Left colon (tissue), 2 donors: Measurements from ENCODE around the gene TGFBR3L. TPM values are rescaled to one million over a fixed set of nuclear protein-coding genes. Genes with fewer than 3 reads are reported as not detected.

ENCODE experiments used
- ATAC-seq: fragments of 200-7000 bp; cut with Tn5 transposase; one replicate; pipeline ENCODE4 v1.9.1; 2020; ENCODE audit warnings: mild to moderate bottlenecking, moderate library complexity
- DNase-seq, 2 donors: peaks; one replicate each; pipeline ENCODE4 v3.0.0-alpha.2; 2020
- intact Hi-C, 2 donors: fragments of 100-400 bp; cut with DNase I in 1 of 2; cut with micrococcal nuclease in 1 of 2; formaldehyde crosslinking; loops; one replicate each; pipeline versions ENCODE4 v1.11.2 to v1.14.0; 2022; cut with DNase I, micrococcal nuclease
- total RNA-seq, 2 donors: library from RNA; stranded (reverse); fragmentation: NEBNext Ultra II Directional; extraction: Animal tissue kit (Norgen Biotek cat#: 25700); gene quantifications; one replicate each; pipeline ENCODE4 v1.2.1, GENCODE V29; 2021
- donor health status: DM: no; HTN: no; CAD: no.
- donor health status: DM: yes; HTN: yes; CAD: no.

The TGFBR3L gene
- total RNA-seq, 2 donors from 2014 or later: 0.53 TPM; not detected in 1

DNA sequence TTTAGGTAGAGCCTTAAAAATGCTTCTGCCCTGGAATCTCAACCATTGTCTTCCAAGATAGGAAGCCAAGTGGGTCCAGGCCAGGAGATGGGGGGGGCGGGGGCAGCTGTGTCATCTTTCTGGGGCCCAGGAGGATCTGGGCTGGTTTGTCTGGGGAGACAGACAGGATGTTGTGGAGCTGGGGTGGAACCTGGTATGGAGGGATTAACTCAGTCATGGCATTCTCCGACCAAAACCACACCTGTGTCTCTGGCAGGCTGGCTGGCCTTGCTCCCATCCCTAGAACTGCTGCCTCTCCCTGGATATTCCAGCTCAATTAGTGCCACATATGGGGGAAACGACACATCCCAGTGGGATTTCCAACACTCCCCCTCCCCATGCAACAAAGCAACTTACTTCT, 13.7 kb upstream of the TGFBR3L start:
- no peak for ATAC-seq
- DNase-seq: no peak
- intact Hi-C loops: no loop called here

- DNase-seq: no peak
- no peak for ATAC-seq
- intact Hi-C loops: no loop called here
Measured at GRCh38 chr19:7901337-7901736, 13.3 kb upstream of the TGFBR3L start.

- intact Hi-C loops: no loop called here
- peak; percentile 10 for ATAC-seq
Measured at GRCh38 chr19:7902796-7903243, 11.8 kb upstream of the TGFBR3L start.

DNA sequence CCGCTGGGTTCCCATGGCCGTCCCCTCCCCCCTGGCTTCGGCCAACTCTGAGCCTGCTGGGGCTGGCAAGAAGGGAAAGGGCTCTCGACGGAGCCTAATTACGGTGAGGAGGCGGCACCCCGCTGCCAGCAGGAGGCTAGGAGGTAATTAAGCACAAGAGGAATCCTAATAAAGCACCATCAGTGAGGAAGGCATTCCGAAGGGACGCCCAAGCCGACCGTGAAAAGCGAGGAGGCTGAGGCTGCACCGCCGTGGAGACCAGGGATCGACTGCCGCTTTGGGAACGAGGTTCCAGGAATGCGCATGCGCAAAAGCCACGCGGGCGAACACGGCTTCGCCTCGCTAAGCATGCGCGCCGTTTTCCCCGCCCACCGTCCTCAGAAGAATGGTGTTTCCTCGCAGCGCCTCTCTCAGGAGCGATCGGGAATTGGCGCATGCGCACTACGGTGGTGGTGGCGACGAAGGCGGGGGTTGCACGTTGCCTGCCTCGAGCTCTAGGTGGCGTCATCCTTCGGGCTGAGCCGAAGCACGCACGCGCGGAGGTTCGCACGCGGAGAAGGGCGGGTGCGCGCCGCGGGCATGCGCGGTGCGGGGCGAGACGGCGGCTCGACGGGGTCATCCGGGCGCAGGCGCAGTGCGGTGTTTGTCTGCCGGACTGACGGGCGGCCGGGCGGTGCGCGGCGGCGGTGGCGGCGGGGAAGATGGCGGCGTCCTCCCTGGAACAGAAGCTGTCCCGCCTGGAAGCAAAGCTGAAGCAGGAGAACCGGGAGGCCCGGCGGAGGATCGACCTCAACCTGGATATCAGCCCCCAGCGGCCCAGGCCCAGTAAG, 11.2 kb upstream of the TGFBR3L start, which contains the start of gene MAP2K7:
TSS of gene MAP2K7 (plus strand) at position 634 of the 830 bp plus-strand sequence. CDS start at position 702, 68 bp downstream.
- ATAC-seq: peak; percentile 81
- intact Hi-C loops: no loop called here

More at GRCh38 chr19:7902796-7903243, 11.8 kb upstream of the TGFBR3L start:
- DNase-seq: no peak

GRCh38 chr19:7904074-7905020, 10.3 kb upstream of the TGFBR3L start:
- intact Hi-C loops: no loop called here
- ATAC-seq (peak; percentile 56), DNase-seq (peak in 1 of 2 donors; percentile 74)

More for the DNA sequence above, 11.2 kb upstream of the TGFBR3L start, which contains the start of gene MAP2K7:
- DNase-seq: peak; percentile 99 to 100

GRCh38 chr19:7905268-7905667, 9.4 kb upstream of the TGFBR3L start:
- ATAC-seq (no peak), DNase-seq (no peak)
- intact Hi-C loops: no loop called here

- intact Hi-C loops: no loop called here
- ATAC-seq: no peak
- DNase-seq: no peak
Measured at GRCh38 chr19:7905859-7906258, 8.8 kb upstream of the TGFBR3L start.

DNA sequence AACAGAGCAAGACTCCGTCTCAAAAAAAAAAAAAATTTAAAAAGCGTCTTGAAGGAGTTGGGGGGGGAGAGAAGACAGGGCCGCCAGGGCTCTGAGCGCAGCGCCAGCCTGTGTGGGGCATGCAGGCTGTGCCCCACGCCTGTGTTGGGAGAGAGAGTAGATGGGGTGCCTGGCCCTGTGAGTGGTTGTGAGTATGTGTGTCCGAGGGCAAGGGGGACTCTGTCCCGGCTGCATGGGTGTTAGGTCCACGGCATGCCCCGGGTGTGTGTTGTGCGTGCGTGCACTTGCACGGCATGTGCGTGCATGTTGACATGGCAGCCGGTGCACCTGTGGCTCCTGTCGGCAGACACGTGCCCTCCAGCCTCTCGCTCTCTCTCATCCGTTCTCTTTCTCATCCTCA, 7.5 kb upstream of the TGFBR3L start:
- ATAC-seq: no peak
- intact Hi-C loops: no loop called here
- no peak for DNase-seq

DNA sequence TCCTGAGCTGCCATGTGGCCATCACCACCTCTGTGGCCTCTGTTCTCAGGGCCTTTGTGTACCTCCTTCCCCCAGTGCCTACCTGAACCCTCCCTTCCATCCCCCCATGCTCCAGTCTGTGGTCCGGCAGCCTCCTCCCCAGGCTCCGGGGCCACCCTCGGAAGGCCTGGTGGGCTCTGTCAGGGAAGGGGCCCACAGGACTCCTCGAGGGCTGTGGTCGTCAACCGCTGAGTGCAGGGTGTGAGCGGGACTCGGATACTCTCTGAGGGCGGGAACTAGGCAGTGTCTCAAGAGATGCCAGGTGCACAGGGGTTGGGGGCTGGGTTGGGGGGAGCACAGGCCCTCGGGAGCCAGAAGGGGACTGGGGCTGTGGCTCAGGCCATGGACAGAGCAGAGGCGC, 7.1 kb upstream of the TGFBR3L start:
- ATAC-seq (no peak), DNase-seq (no peak)
- intact Hi-C loops: no loop called here

DNA sequence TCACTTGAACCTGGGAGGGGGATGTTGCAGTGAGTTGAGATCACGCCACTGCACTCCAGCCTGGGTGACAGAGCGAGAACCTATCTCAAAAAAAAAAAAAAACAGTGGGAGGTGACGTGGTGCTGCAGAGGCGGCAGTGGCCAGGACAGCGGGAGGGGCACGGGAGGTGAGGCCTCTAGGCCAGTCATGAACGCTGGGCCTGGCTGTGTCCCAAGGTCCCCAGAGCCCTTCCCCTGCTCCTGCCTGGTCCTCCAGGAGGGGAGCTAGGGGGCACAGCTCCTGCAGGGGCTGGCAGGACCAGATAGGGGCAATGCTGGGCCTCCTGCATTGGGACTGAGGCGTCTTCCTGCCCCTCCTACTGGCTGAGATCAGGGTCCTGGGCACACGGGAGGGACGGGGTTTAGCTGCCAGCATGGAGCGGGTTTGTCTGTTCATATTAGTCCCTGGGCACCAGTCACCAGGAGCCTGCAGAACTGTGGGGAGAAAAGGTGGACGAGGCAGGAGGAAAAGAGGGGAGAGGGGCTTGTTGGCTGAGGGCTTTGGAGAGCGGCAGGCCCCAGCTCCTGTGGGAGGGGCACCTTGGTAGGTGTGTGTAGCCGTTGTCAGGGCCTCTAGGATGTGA, 6.4 kb upstream of the TGFBR3L start:
- no peak for DNase-seq
- no peak for ATAC-seq
- intact Hi-C loops: no loop called here

GRCh38 chr19:7908742-7909461, 5.7 kb upstream of the TGFBR3L start:
- intact Hi-C loops: no loop called here
- ATAC-seq (no peak), DNase-seq (no peak)

DNA sequence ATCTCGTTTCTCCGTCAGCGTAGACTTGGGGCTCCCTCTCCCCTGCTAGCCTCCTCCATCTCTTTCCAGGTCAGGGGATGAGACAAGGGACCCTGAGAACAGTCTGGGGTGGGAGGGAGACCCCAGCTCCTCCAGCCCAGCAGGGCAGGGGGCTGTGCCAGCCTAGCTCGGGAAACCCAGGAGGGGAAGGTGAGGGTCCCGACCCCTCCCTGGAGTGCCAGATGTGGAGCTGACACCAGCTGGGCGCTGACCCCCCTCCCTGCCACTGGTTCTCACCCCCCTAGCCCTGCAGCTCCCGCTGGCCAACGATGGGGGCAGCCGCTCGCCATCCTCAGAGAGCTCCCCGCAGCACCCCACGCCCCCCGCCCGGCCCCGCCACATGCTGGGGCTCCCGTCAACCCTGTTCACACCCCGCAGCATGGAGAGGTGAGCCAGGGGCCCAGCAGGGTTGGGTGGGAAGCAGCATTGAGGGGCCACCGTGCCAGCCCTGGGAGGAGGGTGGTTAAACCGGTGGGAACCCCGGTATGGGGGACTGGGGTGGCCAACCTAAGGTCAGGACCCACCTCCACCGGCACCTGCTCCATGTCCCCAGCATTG, 5.1 kb upstream of the TGFBR3L start:
- ATAC-seq (no peak), DNase-seq (no peak)
- intact Hi-C loops: no loop called here

GRCh38 chr19:7910321-7911161, 4.1 kb upstream of the TGFBR3L start:
- DNase-seq (peak in 1 of 2 donors; percentile 21), ATAC-seq (no peak)
- intact Hi-C loops: no loop called here

GRCh38 chr19:7911508-7912143, 3.0 kb upstream of the TGFBR3L start:
- intact Hi-C loops: no loop called here
- peak; percentile 5 to 23 for DNase-seq

DNA sequence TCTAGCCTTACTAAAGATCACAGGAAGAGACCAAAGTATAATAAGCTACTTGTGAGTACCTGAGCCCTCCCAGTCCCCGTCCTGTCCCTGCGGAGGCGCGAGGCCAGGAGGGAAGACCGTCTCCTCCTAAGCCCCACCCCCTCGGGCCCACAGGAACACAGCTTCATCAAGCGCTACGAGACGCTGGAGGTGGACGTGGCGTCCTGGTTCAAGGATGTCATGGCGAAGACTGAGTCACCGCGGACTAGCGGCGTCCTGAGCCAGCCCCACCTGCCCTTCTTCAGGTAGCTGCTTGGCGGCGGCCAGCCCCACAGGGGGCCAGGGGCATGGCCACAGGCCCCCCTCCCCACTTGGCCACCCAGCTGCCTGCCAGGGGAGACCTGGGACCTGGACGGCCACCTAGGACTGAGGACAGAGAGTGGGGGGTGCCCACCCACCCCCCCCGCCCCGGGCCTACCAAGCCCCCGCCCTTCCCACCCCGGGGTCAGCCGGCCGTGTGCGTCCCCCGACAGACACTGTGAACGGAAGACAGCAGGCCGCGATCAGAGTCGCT, 2.4 kb upstream of the TGFBR3L start:
- ATAC-seq (no peak), DNase-seq (peak; percentile 4 to 26)
- intact Hi-C loops: no loop called here

More at GRCh38 chr19:7911508-7912143, 3.0 kb upstream of the TGFBR3L start:
- ATAC-seq: peak; percentile 9
